Measurements from ENCODE around the gene SLC30A4. TPM values are rescaled to one million over a fixed set of nuclear protein-coding genes. Genes with fewer than 3 reads are reported as not detected.
"Not testable (repeated sequence)": the region's sequence is repeated elsewhere in the genome, so short reads cannot be mapped to it uniquely, and the experiment has no call there.

Gene SLC30A4
- total and polyA plus RNA-seq, 9 donors, result 2.5 to 10.9 (median 7.5) TPM

DNA sequence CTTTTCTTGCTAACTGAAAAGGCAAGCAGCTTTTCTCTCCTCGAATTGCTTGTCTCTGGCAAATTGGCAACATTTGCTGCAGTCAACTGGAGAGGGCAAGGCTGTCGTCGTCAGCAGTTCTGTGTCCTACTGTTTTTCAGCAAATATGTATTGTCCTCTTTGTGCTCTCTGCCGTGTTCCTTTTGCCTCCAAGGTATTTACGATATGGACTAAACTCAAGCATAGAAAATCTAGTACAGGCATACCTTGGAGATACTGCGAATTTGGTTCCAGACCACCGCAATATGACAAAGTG lies 558 bp upstream of the SLC30A4 start:
- Histone ChIP-seq H3K9me3 (no peaks in the 10 kb centered on the region), H3K4me1 (ENCODE audit: insufficient read depth) (peaks cover 3% of the 10 kb centered on the region), H3K27me3 (no peaks in the 10 kb centered on the region), H3K27ac (peak overlapping the region; percentile 77 to 82), H3K4me3 (peak overlapping the region; percentile 71), H3K36me3 (no peaks in the 10 kb centered on the region)
- DNase-seq, result no peak
- WGBS, 3 donors, result 22 to 24% (median 23%) methylated on average over 7 of the region's 7 CpGs
- TF ChIP-seq, protein P1, sequence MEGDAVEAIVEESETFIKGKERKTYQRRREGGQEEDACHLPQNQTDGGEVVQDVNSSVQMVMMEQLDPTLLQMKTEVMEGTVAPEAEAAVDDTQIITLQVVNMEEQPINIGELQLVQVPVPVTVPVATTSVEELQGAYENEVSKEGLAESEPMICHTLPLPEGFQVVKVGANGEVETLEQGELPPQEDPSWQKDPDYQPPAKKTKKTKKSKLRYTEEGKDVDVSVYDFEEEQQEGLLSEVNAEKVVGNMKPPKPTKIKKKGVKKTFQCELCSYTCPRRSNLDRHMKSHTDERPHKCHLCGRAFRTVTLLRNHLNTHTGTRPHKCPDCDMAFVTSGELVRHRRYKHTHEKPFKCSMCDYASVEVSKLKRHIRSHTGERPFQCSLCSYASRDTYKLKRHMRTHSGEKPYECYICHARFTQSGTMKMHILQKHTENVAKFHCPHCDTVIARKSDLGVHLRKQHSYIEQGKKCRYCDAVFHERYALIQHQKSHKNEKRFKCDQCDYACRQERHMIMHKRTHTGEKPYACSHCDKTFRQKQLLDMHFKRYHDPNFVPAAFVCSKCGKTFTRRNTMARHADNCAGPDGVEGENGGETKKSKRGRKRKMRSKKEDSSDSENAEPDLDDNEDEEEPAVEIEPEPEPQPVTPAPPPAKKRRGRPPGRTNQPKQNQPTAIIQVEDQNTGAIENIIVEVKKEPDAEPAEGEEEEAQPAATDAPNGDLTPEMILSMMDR (IDR thresholded peaks at IDR 0.05), result no peak
- intact Hi-C loops (cut with DNase I), result loop anchor here in 2 of 4 donors (10.0 kb wide), 2 partner anchors 62 to 82 kb away; partner anchors contain the start of gene BLOC1S6 (in 1 of the 2)

GRCh38 chr15:45521596-45522327 lies 793 bp downstream of the SLC30A4 start:
- no peak for DNase-seq
- intact Hi-C loops (cut with DNase I), result loop anchor here in 2 of 4 donors (10.0 kb wide), 2 partner anchors 63 to 83 kb away; partner anchors contain the start of gene BLOC1S6 (in 1 of the 2)
- H3K27ac ChIP-seq, result peak overlapping the region; percentile 77 to 82
- TF ChIP-seq, protein P1 (IDR thresholded peaks at IDR 0.05), result no peak
- TF ChIP-seq EP300 (IDR thresholded peaks at IDR 0.05), result no peak
- H3K9me3 ChIP-seq, result no peaks in the 10 kb centered on the region
- H3K4me1 ChIP-seq (ENCODE audit: insufficient read depth), result peaks cover 3% of the 10 kb centered on the region
- peak overlapping the region; percentile 71 for H3K4me3 ChIP-seq
- WGBS, 3 donors, result 9% methylated on average over 27 of the region's 27 CpGs
- H3K27me3 ChIP-seq, result no peaks in the 10 kb centered on the region
- no peaks in the 10 kb centered on the region for H3K36me3 ChIP-seq

GRCh38 chr15:45510758-45511280 lies 11.7 kb downstream of the SLC30A4 start:
- Histone ChIP-seq H3K36me3 (no peaks in the 10 kb centered on the region), H3K4me3 (no peak overlapping the region), H3K27me3 (no peaks in the 10 kb centered on the region), H3K4me1 (ENCODE audit: insufficient read depth) (no peaks in the 10 kb centered on the region), H3K27ac (no peak overlapping the region), H3K9me3 (no peaks in the 10 kb centered on the region)
- DNase-seq, result no peak
- TF ChIP-seq POLR2A (IDR thresholded peaks at IDR 0.05) (no peak), EP300 (IDR thresholded peaks at IDR 0.05) (no peak)
- TF ChIP-seq, protein P1 (IDR thresholded peaks at IDR 0.05), result no peak
- WGBS, 3 donors, result 51 to 64% (median 56%) methylated on average over 4 of the region's 4 CpGs
- intact Hi-C loops (cut with DNase I), result no loop called here

DNA sequence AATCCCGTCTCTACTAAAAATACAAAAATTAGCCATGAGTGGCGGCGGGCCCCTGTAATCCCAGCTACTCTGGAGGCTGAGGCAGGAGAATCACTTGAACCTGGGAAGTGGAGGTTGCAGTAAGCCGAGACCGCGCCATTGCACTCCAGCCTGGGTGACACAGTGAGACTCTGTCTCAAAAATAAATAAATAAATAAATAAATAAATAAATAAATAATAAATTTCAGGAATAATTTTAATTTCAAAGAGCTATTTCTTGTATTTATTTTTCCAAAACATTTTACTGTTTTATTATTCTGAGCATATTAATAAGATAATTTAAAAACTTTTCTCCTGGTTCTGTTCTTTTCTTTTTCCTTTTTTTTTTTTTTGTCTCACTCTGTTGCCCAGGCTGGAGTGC lies 15.4 kb downstream of the SLC30A4 start:
- WGBS, 3 donors, result 97 to 99% (median 98%) methylated on average over 6 of the region's 6 CpGs
- H3K4me1 ChIP-seq (ENCODE audit: insufficient read depth); H3K27ac ChIP-seq; H3K36me3 ChIP-seq; DNase-seq; H3K4me3 ChIP-seq; intact Hi-C loops (cut with DNase I); H3K27me3 ChIP-seq; H3K9me3 ChIP-seq: not testable (repeated sequence)

- no peaks in the 10 kb centered on the region for H3K4me1 ChIP-seq (ENCODE audit: insufficient read depth)
- no peak for DNase-seq
- H3K36me3 ChIP-seq, result no peaks in the 10 kb centered on the region
- no peaks in the 10 kb centered on the region for H3K9me3 ChIP-seq
- H3K27me3 ChIP-seq, result no peaks in the 10 kb centered on the region
- no peak overlapping the region for H3K27ac ChIP-seq
- 77 to 85% (median 79%) methylated on average over 4 of the region's 4 CpGs for WGBS, 3 donors
- TF ChIP-seq EP300 (IDR thresholded peaks at IDR 0.05), result no peak
- no peak for TF ChIP-seq POLR2A (IDR thresholded peaks at IDR 0.05)
- TF ChIP-seq, protein P1 (IDR thresholded peaks at IDR 0.05), result no peak
- H3K4me3 ChIP-seq, result no peak overlapping the region
- intact Hi-C loops (cut with DNase I), result no loop called here
Observed at GRCh38 chr15:45499426-45499825, 23.1 kb downstream of the SLC30A4 start.
